ENCODE data around the gene SUMO4.

Gene SUMO4

GRCh38 chr6:149362289-149362688 lies 37.8 kb upstream of the SUMO4 start:
- H3K4me3 ChIP-seq, result no peak overlapping the region
- no peak for TF ChIP-seq CTCF (IDR thresholded peaks at IDR 0.05)
- no peak for DNase-seq (ENCODE audit: low spot score)

GRCh38 chr6:149363154-149363553 lies 36.9 kb upstream of the SUMO4 start:
- DNase-seq (ENCODE audit: low spot score), result no peak
- H3K27ac ChIP-seq, result no peak overlapping the region
- TF ChIP-seq CTCF (IDR thresholded peaks at IDR 0.05), result no peak
- no peak overlapping the region for H3K4me3 ChIP-seq

More at GRCh38 chr6:149362289-149362688, 37.8 kb upstream of the SUMO4 start:
- no peak overlapping the region for H3K27ac ChIP-seq

- DNase-seq (ENCODE audit: low spot score), result no peak
- TF ChIP-seq CTCF (IDR thresholded peaks at IDR 0.05), result no peak
- Histone ChIP-seq H3K27ac (no peak overlapping the region), H3K4me3 (no peak overlapping the region)
Measured at GRCh38 chr6:149364557-149364956, 35.5 kb upstream of the SUMO4 start.

GRCh38 chr6:149365197-149365596 lies 34.9 kb upstream of the SUMO4 start:
- Histone ChIP-seq H3K4me3 (no peak overlapping the region), H3K27ac (no peak overlapping the region)
- DNase-seq (ENCODE audit: low spot score), result no peak
- no peak for TF ChIP-seq CTCF (IDR thresholded peaks at IDR 0.05)

GRCh38 chr6:149366267-149366921 lies 33.7 kb upstream of the SUMO4 start:
- no peak for DNase-seq (ENCODE audit: low spot score)
- no peak for TF ChIP-seq CTCF (IDR thresholded peaks at IDR 0.05)
- no peak overlapping the region for H3K4me3 ChIP-seq
- no peak overlapping the region for H3K27ac ChIP-seq

GRCh38 chr6:149368065-149368464 lies 32.0 kb upstream of the SUMO4 start:
- no peak overlapping the region for H3K4me3 ChIP-seq
- DNase-seq (ENCODE audit: low spot score), result no peak
- no peak for TF ChIP-seq CTCF (IDR thresholded peaks at IDR 0.05)

GRCh38 chr6:149371154-149371553 lies 28.9 kb upstream of the SUMO4 start:
- no peak for DNase-seq (ENCODE audit: low spot score)
- no peak overlapping the region for H3K4me3 ChIP-seq
- H3K27ac ChIP-seq, result no peak overlapping the region
- TF ChIP-seq CTCF (IDR thresholded peaks at IDR 0.05), result no peak

More at GRCh38 chr6:149368065-149368464, 32.0 kb upstream of the SUMO4 start:
- H3K27ac ChIP-seq, result no peak overlapping the region

All from coronary artery (tissue), 2 donors.